ENCODE results near the gene PCCA. TPM values are rescaled to one million over a fixed set of nuclear protein-coding genes. Genes with fewer than 3 reads are reported as not detected.

The PCCA gene
- total and polyA plus RNA-seq, 4 donors: 45.1 to 378 (median 110) TPM

- H3K4me1 ChIP-seq (ENCODE audit: control insufficient read depth, insufficient read depth, low read length): no peaks in the 10 kb centered on the region
- WGBS (ENCODE audit: insufficient coverage): 92% methylated on average over 5 of the region's 6 CpGs
- H3K9me3 ChIP-seq (ENCODE audit: control insufficient read depth, insufficient read depth, low read length): no peaks in the 10 kb centered on the region
- H3K27ac ChIP-seq (ENCODE audit: low read depth, low read length): no peak overlapping the region
- no peak for DNase-seq (ENCODE audit: low read depth in 4 of 6, low spot score in 6 of 6)
- H3K27me3 ChIP-seq (ENCODE audit: control insufficient read depth, insufficient read depth, low read length): no peaks in the 10 kb centered on the region
- no peaks in the 10 kb centered on the region for H3K36me3 ChIP-seq (ENCODE audit: control insufficient read depth, insufficient read depth, low read length)
- H3K4me3 ChIP-seq (ENCODE audit: low read depth, low read length): no peak overlapping the region
Measured at GRCh38 chr13:100203696-100204367, 114.9 kb downstream of the PCCA start.

GRCh38 chr13:100208002-100208401 lies 119.1 kb downstream of the PCCA start:
- 80% methylated on average over 1 of the region's 4 CpGs for whole genome bisulfite sequencing (ENCODE audit: insufficient coverage)
- no peak overlapping the region for H3K27ac ChIP-seq (ENCODE audit: low read depth, low read length)

GRCh38 chr13:100208626-100209025 lies 119.7 kb downstream of the PCCA start:
- no peaks in the 10 kb centered on the region for H3K9me3 ChIP-seq (ENCODE audit: control insufficient read depth, insufficient read depth, low read length)
- 100% methylated on average over 1 of the region's 2 CpGs for WGBS (ENCODE audit: insufficient coverage)

More at GRCh38 chr13:100208002-100208401, 119.1 kb downstream of the PCCA start:
- DNase-seq (ENCODE audit: low read depth in 4 of 6, low spot score in 6 of 6): no peak
- Histone ChIP-seq H3K27me3 (ENCODE audit: control insufficient read depth, insufficient read depth, low read length) (no peaks in the 10 kb centered on the region), H3K4me1 (ENCODE audit: control insufficient read depth, insufficient read depth, low read length) (no peaks in the 10 kb centered on the region), H3K9me3 (ENCODE audit: control insufficient read depth, insufficient read depth, low read length) (no peaks in the 10 kb centered on the region), H3K4me3 (ENCODE audit: low read depth, low read length) (no peak overlapping the region), H3K36me3 (ENCODE audit: control insufficient read depth, insufficient read depth, low read length) (peaks cover 3% of the 10 kb centered on the region)

GRCh38 chr13:100209857-100210825 lies 121.2 kb downstream of the PCCA start:
- H3K36me3 ChIP-seq (ENCODE audit: control insufficient read depth, insufficient read depth, low read length): peaks cover 3% of the 10 kb centered on the region
- H3K27me3 ChIP-seq (ENCODE audit: control insufficient read depth, insufficient read depth, low read length): no peaks in the 10 kb centered on the region
- no peak overlapping the region for H3K27ac ChIP-seq (ENCODE audit: low read depth, low read length)
- no peak overlapping the region for H3K4me3 ChIP-seq (ENCODE audit: low read depth, low read length)
- H3K4me1 ChIP-seq (ENCODE audit: control insufficient read depth, insufficient read depth, low read length): no peaks in the 10 kb centered on the region
- DNase-seq (ENCODE audit: low read depth in 4 of 6, low spot score in 6 of 6): no peak
- H3K9me3 ChIP-seq (ENCODE audit: control insufficient read depth, insufficient read depth, low read length): no peaks in the 10 kb centered on the region
- 100% methylated on average over 1 of the region's 8 CpGs for WGBS (ENCODE audit: insufficient coverage)

More at GRCh38 chr13:100208626-100209025, 119.7 kb downstream of the PCCA start:
- H3K27me3 ChIP-seq (ENCODE audit: control insufficient read depth, insufficient read depth, low read length): no peaks in the 10 kb centered on the region
- no peak overlapping the region for H3K27ac ChIP-seq (ENCODE audit: low read depth, low read length)
- DNase-seq (ENCODE audit: low read depth in 4 of 6, low spot score in 6 of 6): no peak
- no peaks in the 10 kb centered on the region for H3K4me1 ChIP-seq (ENCODE audit: control insufficient read depth, insufficient read depth, low read length)
- peaks cover 3% of the 10 kb centered on the region for H3K36me3 ChIP-seq (ENCODE audit: control insufficient read depth, insufficient read depth, low read length)
- H3K4me3 ChIP-seq (ENCODE audit: low read depth, low read length): no peak overlapping the region

- Histone ChIP-seq H3K27ac (ENCODE audit: low read depth, low read length) (no peak overlapping the region), H3K4me1 (ENCODE audit: control insufficient read depth, insufficient read depth, low read length) (no peaks in the 10 kb centered on the region), H3K36me3 (ENCODE audit: control insufficient read depth, insufficient read depth, low read length) (peaks cover 7% of the 10 kb centered on the region), H3K27me3 (ENCODE audit: control insufficient read depth, insufficient read depth, low read length) (no peaks in the 10 kb centered on the region), H3K4me3 (ENCODE audit: low read depth, low read length) (no peak overlapping the region), H3K9me3 (ENCODE audit: control insufficient read depth, insufficient read depth, low read length) (no peaks in the 10 kb centered on the region)
- DNase-seq (ENCODE audit: low read depth in 4 of 6, low spot score in 6 of 6): no peak
- 90% methylated on average over 2 of the region's 4 CpGs for WGBS (ENCODE audit: insufficient coverage)
Measured at GRCh38 chr13:100211016-100211710, 122.3 kb downstream of the PCCA start.

- Histone ChIP-seq H3K4me1 (ENCODE audit: control insufficient read depth, insufficient read depth, low read length) (no peaks in the 10 kb centered on the region), H3K27ac (ENCODE audit: low read depth, low read length) (no peak overlapping the region), H3K4me3 (ENCODE audit: low read depth, low read length) (no peak overlapping the region), H3K27me3 (ENCODE audit: control insufficient read depth, insufficient read depth, low read length) (no peaks in the 10 kb centered on the region), H3K36me3 (ENCODE audit: control insufficient read depth, insufficient read depth, low read length) (peaks cover 7% of the 10 kb centered on the region), H3K9me3 (ENCODE audit: control insufficient read depth, insufficient read depth, low read length) (no peaks in the 10 kb centered on the region)
- no peak for DNase-seq (ENCODE audit: low read depth in 4 of 6, low spot score in 6 of 6)
- WGBS (ENCODE audit: insufficient coverage): no CpG with 5 or more reads among the region's 2 CpGs
Measured at GRCh38 chr13:100212904-100213553, 124.1 kb downstream of the PCCA start.

- Histone ChIP-seq H3K9me3 (ENCODE audit: control insufficient read depth, insufficient read depth, low read length) (no peaks in the 10 kb centered on the region), H3K4me3 (ENCODE audit: low read depth, low read length) (no peak overlapping the region), H3K4me1 (ENCODE audit: control insufficient read depth, insufficient read depth, low read length) (no peaks in the 10 kb centered on the region), H3K27me3 (ENCODE audit: control insufficient read depth, insufficient read depth, low read length) (no peaks in the 10 kb centered on the region), H3K36me3 (ENCODE audit: control insufficient read depth, insufficient read depth, low read length) (peaks cover 7% of the 10 kb centered on the region), H3K27ac (ENCODE audit: low read depth, low read length) (no peak overlapping the region)
- no peak for DNase-seq (ENCODE audit: low read depth in 4 of 6, low spot score in 6 of 6)
- no CpG with 5 or more reads among the region's 2 CpGs for WGBS (ENCODE audit: insufficient coverage)
Measured at GRCh38 chr13:100213576-100213975, 124.7 kb downstream of the PCCA start.

- Histone ChIP-seq H3K36me3 (ENCODE audit: control insufficient read depth, insufficient read depth, low read length) (peaks cover 7% of the 10 kb centered on the region), H3K4me1 (ENCODE audit: control insufficient read depth, insufficient read depth, low read length) (no peaks in the 10 kb centered on the region), H3K27me3 (ENCODE audit: control insufficient read depth, insufficient read depth, low read length) (no peaks in the 10 kb centered on the region), H3K27ac (ENCODE audit: low read depth, low read length) (no peak overlapping the region), H3K4me3 (ENCODE audit: low read depth, low read length) (no peak overlapping the region), H3K9me3 (ENCODE audit: control insufficient read depth, insufficient read depth, low read length) (no peaks in the 10 kb centered on the region)
- DNase-seq (ENCODE audit: low read depth in 4 of 6, low spot score in 6 of 6): no peak
- no CpG with 5 or more reads among the region's 3 CpGs for WGBS (ENCODE audit: insufficient coverage)
Measured at GRCh38 chr13:100214886-100215285, 126.0 kb downstream of the PCCA start.

GRCh38 chr13:100221166-100221565 lies 132.3 kb downstream of the PCCA start:
- Histone ChIP-seq H3K27me3 (ENCODE audit: control insufficient read depth, insufficient read depth, low read length) (no peaks in the 10 kb centered on the region), H3K4me3 (ENCODE audit: low read depth, low read length) (no peak overlapping the region), H3K9me3 (ENCODE audit: control insufficient read depth, insufficient read depth, low read length) (no peaks in the 10 kb centered on the region), H3K36me3 (ENCODE audit: control insufficient read depth, insufficient read depth, low read length) (peaks cover 5% of the 10 kb centered on the region), H3K4me1 (ENCODE audit: control insufficient read depth, insufficient read depth, low read length) (no peaks in the 10 kb centered on the region), H3K27ac (ENCODE audit: low read depth, low read length) (no peak overlapping the region)
- no peak for DNase-seq (ENCODE audit: low read depth in 4 of 6, low spot score in 6 of 6)
- 85% methylated on average over 2 of the region's 2 CpGs for WGBS (ENCODE audit: insufficient coverage)

Data from spinal cord (tissue), 10 donors.